ENCODE results near the gene MEG3.

Gene MEG3

DNA sequence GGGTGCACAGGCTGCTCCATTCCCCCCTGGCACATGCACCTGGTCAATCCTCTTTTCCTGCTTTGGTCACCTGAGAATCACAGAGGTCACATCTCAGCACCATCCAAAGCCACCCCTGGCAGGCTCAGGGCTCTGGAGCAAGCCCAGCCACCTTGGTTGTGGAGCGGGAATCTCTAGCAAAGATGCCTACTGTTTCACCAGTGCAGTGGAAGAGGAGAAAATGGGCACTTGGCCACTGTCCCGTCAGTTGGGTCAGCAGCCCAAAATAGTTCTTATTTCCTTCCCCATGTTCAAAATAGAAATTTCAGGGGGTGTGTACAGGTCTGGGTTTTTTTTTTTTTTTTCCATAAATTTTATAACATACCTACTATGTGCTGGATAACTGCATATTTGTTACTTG is 59.3 kb downstream of the MEG3 start:
- TF ChIP-seq, protein P1, sequence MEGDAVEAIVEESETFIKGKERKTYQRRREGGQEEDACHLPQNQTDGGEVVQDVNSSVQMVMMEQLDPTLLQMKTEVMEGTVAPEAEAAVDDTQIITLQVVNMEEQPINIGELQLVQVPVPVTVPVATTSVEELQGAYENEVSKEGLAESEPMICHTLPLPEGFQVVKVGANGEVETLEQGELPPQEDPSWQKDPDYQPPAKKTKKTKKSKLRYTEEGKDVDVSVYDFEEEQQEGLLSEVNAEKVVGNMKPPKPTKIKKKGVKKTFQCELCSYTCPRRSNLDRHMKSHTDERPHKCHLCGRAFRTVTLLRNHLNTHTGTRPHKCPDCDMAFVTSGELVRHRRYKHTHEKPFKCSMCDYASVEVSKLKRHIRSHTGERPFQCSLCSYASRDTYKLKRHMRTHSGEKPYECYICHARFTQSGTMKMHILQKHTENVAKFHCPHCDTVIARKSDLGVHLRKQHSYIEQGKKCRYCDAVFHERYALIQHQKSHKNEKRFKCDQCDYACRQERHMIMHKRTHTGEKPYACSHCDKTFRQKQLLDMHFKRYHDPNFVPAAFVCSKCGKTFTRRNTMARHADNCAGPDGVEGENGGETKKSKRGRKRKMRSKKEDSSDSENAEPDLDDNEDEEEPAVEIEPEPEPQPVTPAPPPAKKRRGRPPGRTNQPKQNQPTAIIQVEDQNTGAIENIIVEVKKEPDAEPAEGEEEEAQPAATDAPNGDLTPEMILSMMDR (IDR thresholded peaks at IDR 0.05; ENCODE audit: low read depth, low read length, poor library complexity, severe bottlenecking): no peak
- TF ChIP-seq EZH2phosphoT487 (IDR thresholded peaks at IDR 0.05; ENCODE audit: borderline replicate concordance, low read length): no peak
- Histone ChIP-seq H3K4me3 (ENCODE audit: low read length) (no peak overlapping the region), H3K4me2 (ENCODE audit: low read length) (no peak overlapping the region), H3K27me3 (ENCODE audit: control insufficient read depth, low read length) (peaks cover 4% of the 10 kb centered on the region; the same call in 1 of the 2 replicates), H3K36me3 (ENCODE audit: control insufficient read depth, low read length) (no peaks in the 10 kb centered on the region), H3K4me1 (ENCODE audit: control insufficient read depth, low read length) (no peaks in the 10 kb centered on the region), H3K9me3 (ENCODE audit: control insufficient read depth, insufficient read depth, low read length) (no peaks in the 10 kb centered on the region; the same call in 1 of the 2 replicates), H3K27ac (ENCODE audit: low read depth, low read length) (no peak overlapping the region), H3F3A (ENCODE audit: control insufficient read depth, insufficient read depth) (no peaks in the 10 kb centered on the region), H3K79me2 (ENCODE audit: control insufficient read depth, low read length) (no peaks in the 10 kb centered on the region), H4K20me1 (ENCODE audit: control insufficient read depth, insufficient read depth, low read depth, low read length) (no peaks in the 10 kb centered on the region), H3K9me2 (replicated peaks; ENCODE audit: control insufficient read depth, low read length) (no peaks in the 10 kb centered on the region)

DNA sequence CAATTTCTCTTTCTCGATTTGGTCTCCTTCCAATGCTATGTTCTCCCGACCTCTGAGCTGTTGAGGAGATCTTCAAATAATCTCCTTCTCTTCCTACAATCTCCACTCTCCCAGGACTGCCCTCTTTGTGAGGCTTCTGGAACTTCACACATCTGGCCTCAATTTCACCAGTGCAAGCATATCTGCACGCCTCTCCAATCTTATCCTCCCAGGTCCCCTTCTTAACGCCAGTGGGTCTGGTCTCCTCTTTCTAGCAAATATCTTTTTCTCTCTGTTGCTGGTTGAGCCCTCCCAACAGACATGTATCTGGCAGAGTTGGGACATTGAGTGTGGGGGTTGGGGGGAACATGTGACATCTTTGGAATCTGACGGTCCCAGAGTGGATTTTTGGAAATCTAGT is 59.7 kb downstream of the MEG3 start:
- Histone ChIP-seq H3K79me2 (ENCODE audit: control insufficient read depth, low read length) (no peaks in the 10 kb centered on the region), H3K9me2 (replicated peaks; ENCODE audit: control insufficient read depth, low read length) (no peaks in the 10 kb centered on the region), H3K27ac (ENCODE audit: low read depth, low read length) (no peak overlapping the region), H3K9me3 (ENCODE audit: control insufficient read depth, insufficient read depth, low read length) (no peaks in the 10 kb centered on the region; the same call in 1 of the 2 replicates), H3K4me3 (ENCODE audit: low read length) (no peak overlapping the region), H3K27me3 (ENCODE audit: control insufficient read depth, low read length) (peaks cover 4% of the 10 kb centered on the region; the same call in 1 of the 2 replicates), H3K4me2 (ENCODE audit: low read length) (no peak overlapping the region), H3K36me3 (ENCODE audit: control insufficient read depth, low read length) (no peaks in the 10 kb centered on the region), H4K20me1 (ENCODE audit: control insufficient read depth, insufficient read depth, low read depth, low read length) (no peaks in the 10 kb centered on the region), H3K4me1 (ENCODE audit: control insufficient read depth, low read length) (no peaks in the 10 kb centered on the region), H3F3A (ENCODE audit: control insufficient read depth, insufficient read depth) (no peaks in the 10 kb centered on the region)
- no peak for TF ChIP-seq EZH2phosphoT487 (IDR thresholded peaks at IDR 0.05; ENCODE audit: borderline replicate concordance, low read length)
- TF ChIP-seq, protein P1 (IDR thresholded peaks at IDR 0.05; ENCODE audit: low read depth, low read length, poor library complexity, severe bottlenecking): no peak

DNA sequence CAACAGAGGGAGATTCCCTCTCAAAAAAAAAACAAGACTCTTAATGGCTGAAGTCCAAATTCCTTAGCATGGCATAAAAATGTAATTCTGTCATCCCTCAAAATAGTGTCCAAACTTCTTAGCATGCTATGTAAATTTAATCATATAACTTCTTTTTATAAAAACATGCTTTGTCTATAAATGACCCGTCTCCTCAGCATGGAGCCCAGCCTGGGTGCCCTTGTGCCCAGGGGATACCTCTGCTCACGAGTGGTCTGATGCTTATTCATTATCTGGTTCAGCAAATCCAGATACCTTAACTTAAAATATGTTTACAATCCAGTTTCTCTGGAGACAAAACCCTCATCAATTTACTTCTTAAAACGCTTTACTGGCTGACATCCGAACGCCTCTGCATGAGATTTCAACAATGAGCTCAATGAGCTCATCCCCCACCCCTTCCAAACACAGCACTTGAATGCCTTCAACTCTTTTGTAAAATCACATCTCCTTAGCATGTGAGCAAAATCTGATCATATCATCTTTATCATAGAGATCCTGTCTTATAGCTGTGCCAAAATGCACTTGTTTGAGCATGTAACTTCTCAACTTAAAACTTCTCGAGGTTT is 61.9 kb downstream of the MEG3 start:
- Histone ChIP-seq H3K79me2 (ENCODE audit: control insufficient read depth, low read length) (no peaks in the 10 kb centered on the region), H4K20me1 (ENCODE audit: control insufficient read depth, insufficient read depth, low read depth, low read length) (no peaks in the 10 kb centered on the region), H3K27me3 (ENCODE audit: control insufficient read depth, low read length) (peaks cover 4% of the 10 kb centered on the region; the same call in 1 of the 2 replicates), H3K4me3 (ENCODE audit: low read length) (no peak overlapping the region), H3K4me2 (ENCODE audit: low read length) (no peak overlapping the region), H3K9me3 (ENCODE audit: control insufficient read depth, insufficient read depth, low read length) (no peaks in the 10 kb centered on the region), H3K36me3 (ENCODE audit: control insufficient read depth, low read length) (no peaks in the 10 kb centered on the region), H3K27ac (ENCODE audit: low read depth, low read length) (no peak overlapping the region), H3F3A (ENCODE audit: control insufficient read depth, insufficient read depth) (no peaks in the 10 kb centered on the region), H3K4me1 (ENCODE audit: control insufficient read depth, low read length) (no peaks in the 10 kb centered on the region), H3K9me2 (replicated peaks; ENCODE audit: control insufficient read depth, low read length) (no peaks in the 10 kb centered on the region)
- TF ChIP-seq, protein P1 (IDR thresholded peaks at IDR 0.05; ENCODE audit: low read depth, low read length, poor library complexity, severe bottlenecking): no peak
- TF ChIP-seq EZH2phosphoT487 (IDR thresholded peaks at IDR 0.05; ENCODE audit: borderline replicate concordance, low read length): no peak

All from DOHH2 (cell line).